ENCODE results near the gene ESAM. TPM values are rescaled to one million over a fixed set of nuclear protein-coding genes. Genes with fewer than 3 reads are reported as not detected.

ESAM gene
- total RNA-seq, 2 donors from 2014 or later: 0.31 to 0.68 TPM

DNA sequence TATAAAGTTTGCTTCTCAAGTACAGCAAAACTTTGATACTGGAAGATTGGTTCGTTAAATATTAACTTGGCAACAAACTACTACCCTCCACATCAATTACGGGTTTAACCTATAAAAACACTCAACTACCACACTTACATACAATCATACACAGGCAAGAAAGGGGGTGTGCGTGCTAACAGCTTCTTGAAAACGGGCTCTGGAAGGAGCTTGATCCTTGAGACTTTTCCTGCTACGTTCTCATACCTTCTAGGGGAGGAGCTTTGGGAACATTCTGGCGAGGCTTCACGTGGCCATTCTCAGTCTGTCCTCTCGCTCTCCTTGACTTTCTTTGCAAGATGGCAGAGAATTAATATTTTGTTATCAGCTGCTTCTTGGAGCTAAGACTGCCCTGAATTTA lies 6.8 kb upstream of the ESAM start:
- H3K36me3 ChIP-seq (ENCODE audit: control insufficient read depth, insufficient read depth, low read length): peaks cover 75% of the 10 kb centered on the region

GRCh38 chr11:124766156-124766555 lies 4.1 kb upstream of the ESAM start:
- Mint-ChIP-seq H3K36me3 (ENCODE audit: low read depth) (peaks cover 29% of the 10 kb centered on the region), H3K4me1 (peaks cover 5% of the 10 kb centered on the region), H3K9me3 (no peaks in the 10 kb centered on the region), H3K27ac (no peak overlapping the region), H3K4me3 (no peak overlapping the region), H3K27me3 (ENCODE audit: insufficient read depth) (peaks cover 13% of the 10 kb centered on the region)
- Histone ChIP-seq H3K36me3 (ENCODE audit: control insufficient read depth, insufficient read depth, low read length) (peaks cover 51% of the 10 kb centered on the region), H3K27me3 (ENCODE audit: control insufficient read depth, insufficient read depth, low read length, poor library complexity, severe bottlenecking) (peaks cover 19% of the 10 kb centered on the region), H3K9me3 (ENCODE audit: control insufficient read depth, low read length) (no peaks in the 10 kb centered on the region), H3K9ac (ENCODE audit: extremely low read depth, low read length, poor library complexity, severe bottlenecking) (no peak overlapping the region), H3K4me3 (ENCODE audit: low read length) (no peak overlapping the region), H3K27ac (ENCODE audit: low read depth, low read length) (no peak overlapping the region), H3K4me1 (ENCODE audit: control insufficient read depth, insufficient read depth, low read length) (no peaks in the 10 kb centered on the region)
- TF ChIP-seq CTCF (conservative IDR thresholded peaks at IDR 0.05): no peak
- WGBS, 2 experiments (ENCODE audit: insufficient coverage in 1 of 2, insufficient read length in 1 of 2): 100% methylated on average over 2 of the region's 2 CpGs; no CpG with 5 or more reads in 1 of the 2 experiments
- no peak for DNase-seq

More for the DNA sequence above, 6.8 kb upstream of the ESAM start:
- Mint-ChIP-seq H3K36me3 (ENCODE audit: low read depth) (peaks cover 45% of the 10 kb centered on the region), H3K27me3 (ENCODE audit: insufficient read depth) (no peaks in the 10 kb centered on the region), H3K4me3 (no peak overlapping the region), H3K9me3 (no peaks in the 10 kb centered on the region), H3K4me1 (no peaks in the 10 kb centered on the region), H3K27ac (no peak overlapping the region)
- no peaks in the 10 kb centered on the region for H3K9me3 ChIP-seq (ENCODE audit: control insufficient read depth, low read length)
- H3K27ac ChIP-seq (ENCODE audit: low read depth, low read length): no peak overlapping the region
- no peaks in the 10 kb centered on the region for H3K27me3 ChIP-seq (ENCODE audit: control insufficient read depth, insufficient read depth, low read length, poor library complexity, severe bottlenecking)
- H3K4me3 ChIP-seq (ENCODE audit: low read length): no peak overlapping the region
- TF ChIP-seq CTCF (conservative IDR thresholded peaks at IDR 0.05): no peak
- no peaks in the 10 kb centered on the region for H3K4me1 ChIP-seq (ENCODE audit: control insufficient read depth, insufficient read depth, low read length)
- 93 to 96% methylated on average over 6 to 8 of the region's 8 CpGs for WGBS, 2 experiments (ENCODE audit: insufficient coverage in 1 of 2, insufficient read length in 1 of 2)
- DNase-seq: no peak
- H3K9ac ChIP-seq (ENCODE audit: extremely low read depth, low read length, poor library complexity, severe bottlenecking): no peak overlapping the region

- no peak overlapping the region for H3K9ac ChIP-seq (ENCODE audit: extremely low read depth, low read length, poor library complexity, severe bottlenecking)
- Mint-ChIP-seq H3K27me3 (ENCODE audit: insufficient read depth) (peaks cover 41% of the 10 kb centered on the region), H3K9me3 (no peaks in the 10 kb centered on the region), H3K4me3 (peak overlapping the region; percentile 62), H3K27ac (no peak overlapping the region), H3K4me1 (peaks cover 13% of the 10 kb centered on the region), H3K36me3 (ENCODE audit: low read depth) (peaks cover 11% of the 10 kb centered on the region)
- DNase-seq: peak; percentile 96
- peaks cover 46% of the 10 kb centered on the region for H3K27me3 ChIP-seq (ENCODE audit: control insufficient read depth, insufficient read depth, low read length, poor library complexity, severe bottlenecking)
- peaks cover 34% of the 10 kb centered on the region for H3K36me3 ChIP-seq (ENCODE audit: control insufficient read depth, insufficient read depth, low read length)
- peak overlapping the region; percentile 81 for H3K4me3 ChIP-seq (ENCODE audit: low read length)
- no peaks in the 10 kb centered on the region for H3K4me1 ChIP-seq (ENCODE audit: control insufficient read depth, insufficient read depth, low read length)
- 5 to 14% methylated on average over 10 to 21 of the region's 21 CpGs for WGBS, 2 experiments (ENCODE audit: insufficient coverage in 1 of 2, insufficient read length in 1 of 2)
- H3K9me3 ChIP-seq (ENCODE audit: control insufficient read depth, low read length): no peaks in the 10 kb centered on the region
- TF ChIP-seq CTCF (conservative IDR thresholded peaks at IDR 0.05): peak; percentile 86
- no peak overlapping the region for H3K27ac ChIP-seq (ENCODE audit: low read depth, low read length)
These were observed 1.3 kb upstream of the ESAM start for GRCh38 chr11:124763156-124763947.
